HG03457 (cell line): ENCODE data around the gene MRPL52.
"Not testable (repeated sequence)": the region's sequence is repeated elsewhere in the genome, so short reads cannot be mapped to it uniquely, and the experiment has no call there.

Experiments
- ATAC-seq: cut with Tn5 transposase; IDR thresholded peaks from one replicate; pipeline ENCODE4 v1.9.1; 2021; ENCODE audit warnings: moderate number of reproducible peaks; ENCODE audit not compliant: unreplicated experiment

Gene MRPL52

DNA sequence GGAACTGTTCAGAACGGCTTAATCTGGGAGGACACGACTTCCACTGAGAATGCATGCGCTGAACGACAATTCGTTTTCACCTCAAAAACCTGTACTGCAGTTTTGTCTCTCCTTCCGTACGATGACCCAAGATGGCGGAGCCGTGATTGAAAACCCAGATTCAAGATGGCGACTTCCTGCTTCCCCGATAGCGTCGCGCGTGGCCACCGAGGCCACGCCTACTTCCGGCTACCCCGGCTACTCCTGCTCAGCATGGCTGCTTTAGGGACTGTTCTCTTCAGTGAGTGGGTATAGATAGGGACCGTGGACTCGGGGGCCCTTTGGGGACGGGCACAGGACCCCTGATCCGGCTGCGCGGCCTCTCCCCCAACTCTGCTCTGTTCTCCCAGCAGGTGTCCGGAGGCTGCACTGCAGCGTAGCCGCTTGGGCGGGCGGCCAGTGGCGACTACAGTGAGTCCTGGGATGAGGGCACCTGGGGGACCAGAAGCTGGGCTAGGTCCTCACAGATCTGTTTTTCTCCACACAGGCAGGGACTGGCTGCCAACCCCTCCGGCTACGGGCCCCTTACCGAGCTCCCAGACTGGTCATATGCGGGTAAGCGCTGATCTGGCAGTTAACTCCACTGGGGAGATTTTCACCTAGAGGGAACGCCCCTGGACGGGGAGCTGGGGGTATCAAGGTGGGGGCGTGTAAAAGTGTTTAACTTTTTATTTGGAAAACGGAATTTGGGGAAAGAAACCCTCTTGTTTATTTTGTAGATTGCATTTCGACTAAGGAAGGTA, at the start of gene MRPL52:
MRPL52 (plus strand) TSS at position 227 of the 782 bp plus-strand sequence; CDS start at position 253, 26 bp downstream.
- ATAC-seq = peak; percentile 82

DNA sequence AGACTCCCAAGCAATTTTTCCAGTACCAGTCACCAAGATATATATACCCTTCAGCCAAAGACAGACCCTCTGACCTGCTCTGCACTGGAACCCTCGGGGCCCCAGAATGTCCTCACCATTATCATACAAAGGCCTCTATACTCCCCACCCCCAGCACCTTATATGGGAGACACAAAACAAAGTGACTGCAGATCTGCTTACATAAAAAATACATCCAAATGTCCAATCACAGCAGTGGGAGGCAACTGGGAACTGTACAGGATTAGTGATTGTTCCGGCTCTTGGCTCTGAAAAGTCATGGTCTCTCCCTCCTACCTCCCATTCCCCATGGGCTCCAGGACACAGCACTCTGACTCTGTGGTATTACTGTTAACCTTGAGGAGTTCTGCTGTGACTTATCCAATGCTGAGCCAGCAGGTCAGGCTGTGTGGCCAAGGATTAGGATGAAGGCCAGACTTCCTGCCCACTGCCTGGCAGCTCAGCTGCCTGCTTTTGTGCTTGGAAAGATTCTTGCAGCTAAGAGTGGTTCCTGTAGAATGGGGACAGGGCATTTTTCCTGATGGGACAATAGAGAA, 49.5 kb upstream of the MRPL52 start:
- ATAC-seq = no peak

DNA sequence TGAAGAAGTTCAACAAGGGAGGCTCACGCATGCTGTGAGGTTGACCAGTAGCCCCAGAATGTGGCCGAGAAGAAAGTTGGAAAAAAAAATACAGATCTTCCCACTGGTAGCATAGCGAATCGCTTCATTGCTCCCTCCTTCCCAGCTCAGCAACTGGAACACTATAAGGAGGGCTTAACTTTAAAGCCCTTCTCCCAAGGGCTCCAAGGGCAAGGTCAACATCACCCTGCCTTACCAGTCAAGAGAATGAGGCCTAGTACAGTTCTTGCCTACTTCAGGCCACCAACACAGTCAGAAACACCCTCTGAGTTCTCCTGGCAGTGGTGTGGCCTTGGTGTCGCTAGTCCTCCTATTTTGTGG, 48.8 kb upstream of the MRPL52 start:
- no peak for ATAC-seq

DNA sequence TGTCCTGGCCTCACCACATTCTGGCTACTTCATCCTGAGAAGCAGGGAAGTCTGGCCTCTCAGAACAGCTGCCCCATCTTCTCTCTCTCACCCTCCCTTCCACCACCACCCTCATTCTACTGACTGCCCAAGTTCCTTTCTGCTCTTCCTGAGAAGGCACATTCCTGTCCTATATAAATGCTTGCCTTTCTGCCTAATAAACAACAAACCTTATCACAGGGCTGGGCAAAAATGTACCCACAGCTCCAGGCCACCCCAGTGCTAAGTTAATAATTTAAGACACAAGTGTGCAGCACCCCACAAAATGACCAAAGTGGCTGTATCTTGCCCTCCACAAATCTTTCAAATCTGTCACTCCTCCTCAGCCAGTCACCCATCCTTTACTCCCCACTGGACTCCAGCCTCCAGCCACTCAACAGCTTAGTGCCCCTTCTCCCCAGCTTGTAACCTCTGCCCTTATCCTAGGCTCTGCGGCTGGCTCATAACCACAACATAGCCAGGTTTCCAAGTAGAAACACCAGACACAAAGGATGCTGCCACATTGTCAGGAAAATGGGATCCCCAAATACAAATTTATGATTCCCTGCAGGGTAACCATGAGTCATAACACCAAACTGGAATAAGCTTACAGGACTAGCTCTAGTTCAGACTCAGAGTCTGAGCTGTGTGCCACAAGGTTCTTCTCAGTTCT, 48.2 kb upstream of the MRPL52 start:
- no peak for ATAC-seq

DNA sequence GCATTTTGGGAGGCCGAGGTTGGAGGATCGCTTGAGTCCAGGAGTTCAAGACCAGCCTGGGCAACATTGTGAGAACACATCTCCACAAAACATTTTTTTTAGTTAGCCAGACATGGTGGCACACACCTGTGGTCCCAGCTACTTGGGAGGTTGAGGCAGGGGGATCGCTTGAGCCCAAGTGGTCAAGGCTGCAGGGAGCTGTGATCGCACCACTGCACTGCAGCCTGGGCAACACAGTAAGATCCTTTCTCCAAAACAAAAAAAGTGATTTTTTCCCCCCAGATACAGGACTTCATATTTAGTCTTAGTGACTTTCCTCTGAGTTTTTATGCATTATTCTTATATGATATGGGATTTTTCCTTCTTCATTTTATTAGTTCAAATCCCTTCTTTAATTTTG, 43.0 kb upstream of the MRPL52 start:
- no peak for ATAC-seq

DNA sequence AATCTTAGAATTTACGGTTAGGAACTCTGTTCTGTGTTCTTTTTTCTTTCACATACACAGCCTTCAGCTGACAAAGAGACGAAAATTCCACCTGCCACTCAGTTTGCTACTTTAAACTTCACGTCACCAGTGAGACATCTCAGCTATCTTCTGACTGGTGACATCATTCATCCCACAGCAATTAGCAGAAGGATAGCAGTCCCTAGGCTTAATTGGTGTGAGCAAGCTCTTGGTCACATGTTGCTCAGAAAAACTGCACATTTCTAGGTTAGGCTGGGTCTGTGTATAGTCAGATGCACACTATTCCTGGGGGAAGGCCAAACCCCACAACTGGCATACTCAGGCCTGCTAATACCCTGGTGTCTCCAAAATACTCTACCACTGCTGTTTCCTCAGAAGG, 38.4 kb upstream of the MRPL52 start:
- ATAC-seq = no peak

DNA sequence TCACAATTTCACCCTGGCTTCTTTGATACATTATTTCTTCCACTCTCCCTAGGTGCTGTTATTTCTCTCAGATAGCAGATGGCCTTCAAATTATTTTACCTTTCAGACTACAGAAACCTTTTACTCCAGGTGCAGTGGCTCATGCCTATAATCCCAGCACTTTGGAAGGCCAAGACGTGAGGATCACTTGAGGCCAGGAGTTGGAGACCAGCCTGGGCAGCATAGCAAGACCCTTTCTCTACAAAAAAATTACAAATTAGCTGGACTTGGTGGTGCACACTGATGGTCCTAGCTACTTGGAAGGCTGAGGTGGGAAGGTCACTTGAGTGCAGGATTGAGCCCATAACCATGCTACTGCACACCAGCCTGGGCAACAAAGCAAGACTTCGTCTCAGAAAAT, 37.5 kb upstream of the MRPL52 start:
- ATAC-seq = no peak

DNA sequence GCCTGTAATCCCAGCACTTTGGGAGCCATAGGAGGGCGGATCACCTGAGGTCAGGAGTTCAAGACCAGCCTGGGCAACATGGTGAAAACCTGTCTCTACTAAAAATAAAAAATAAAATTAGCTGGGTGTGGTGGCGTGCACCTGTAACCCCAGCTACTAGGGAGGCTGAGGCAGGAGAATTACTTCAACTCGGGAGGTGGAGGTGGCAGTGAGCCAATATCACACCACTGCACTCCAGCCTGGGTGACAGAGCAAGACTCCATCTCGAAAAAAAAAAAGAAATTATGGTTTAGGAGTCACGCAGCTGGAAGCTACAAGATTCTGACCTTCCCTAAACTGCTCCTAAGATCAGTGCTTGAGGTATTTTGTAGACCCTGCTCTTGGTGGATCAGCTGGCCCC, 36.1 kb upstream of the MRPL52 start:
- not testable (repeated sequence) for ATAC-seq

DNA sequence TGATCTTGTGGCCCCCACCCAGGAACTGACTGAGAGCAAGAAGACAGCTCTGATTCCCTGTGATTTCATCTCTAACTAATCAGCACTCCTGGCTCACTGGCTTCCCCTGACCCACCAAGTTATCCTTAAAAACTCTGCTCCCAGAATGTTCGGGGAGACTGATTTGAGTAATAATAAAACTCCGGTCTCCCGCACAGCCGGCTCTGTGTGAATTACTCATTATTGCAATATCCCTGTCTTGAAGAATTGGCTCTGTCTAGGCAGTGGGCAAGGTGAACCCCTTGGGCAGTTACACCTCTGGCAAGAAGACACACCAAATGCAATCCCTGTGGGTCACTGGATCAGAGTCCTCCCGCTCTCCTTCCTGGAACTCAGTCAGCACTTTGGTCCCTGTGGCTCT, 35.7 kb upstream of the MRPL52 start:
- no peak for ATAC-seq

DNA sequence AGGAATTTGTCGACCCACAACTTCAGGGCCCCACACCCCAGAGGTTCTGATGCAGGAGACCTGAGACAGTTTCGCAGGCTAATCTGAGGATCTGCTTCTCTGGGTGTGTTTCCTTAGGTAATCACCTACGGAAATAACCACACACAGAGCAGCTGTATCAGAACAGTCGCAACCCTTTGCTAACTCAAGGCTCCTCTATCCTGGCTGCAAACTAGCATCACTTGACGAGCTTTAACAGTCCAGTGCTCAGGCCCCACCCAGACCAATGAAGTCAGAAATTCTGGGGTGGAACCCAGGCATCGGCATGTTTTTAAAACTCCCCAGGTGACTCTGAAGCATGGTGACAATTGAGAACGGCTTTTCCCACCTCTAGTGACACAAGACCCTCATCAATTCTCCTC, 35.1 kb upstream of the MRPL52 start:
- no peak for ATAC-seq

DNA sequence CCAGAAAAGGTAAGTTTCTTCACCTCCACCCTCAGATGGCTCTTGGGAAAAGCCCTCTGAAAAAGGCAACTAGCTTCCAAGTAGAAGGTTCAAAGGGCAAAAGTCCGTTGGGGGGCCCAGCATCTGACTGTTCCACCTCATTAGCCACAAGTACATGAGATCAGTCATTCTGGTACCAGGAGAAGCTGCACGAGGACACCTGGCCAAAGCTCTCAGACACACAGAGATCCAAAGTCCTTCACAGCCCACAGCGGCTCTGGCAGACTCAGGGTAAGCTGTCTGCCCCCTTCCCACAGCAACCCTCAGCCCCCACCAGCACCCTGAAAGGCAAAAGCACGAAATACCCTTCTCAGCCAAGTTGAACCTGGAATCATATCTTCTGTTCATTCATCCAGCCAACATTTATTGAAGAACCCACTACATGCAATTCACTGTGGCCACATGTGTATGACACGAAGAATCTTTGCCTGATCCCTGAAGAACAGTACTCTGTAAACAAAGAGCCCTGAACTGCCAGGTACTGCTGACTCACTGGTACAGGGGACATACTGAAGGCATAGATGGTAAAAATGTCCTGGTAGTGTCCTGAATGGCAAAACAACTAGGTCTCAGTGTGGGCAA, 33.5 kb upstream of the MRPL52 start:
- no peak for ATAC-seq

DNA sequence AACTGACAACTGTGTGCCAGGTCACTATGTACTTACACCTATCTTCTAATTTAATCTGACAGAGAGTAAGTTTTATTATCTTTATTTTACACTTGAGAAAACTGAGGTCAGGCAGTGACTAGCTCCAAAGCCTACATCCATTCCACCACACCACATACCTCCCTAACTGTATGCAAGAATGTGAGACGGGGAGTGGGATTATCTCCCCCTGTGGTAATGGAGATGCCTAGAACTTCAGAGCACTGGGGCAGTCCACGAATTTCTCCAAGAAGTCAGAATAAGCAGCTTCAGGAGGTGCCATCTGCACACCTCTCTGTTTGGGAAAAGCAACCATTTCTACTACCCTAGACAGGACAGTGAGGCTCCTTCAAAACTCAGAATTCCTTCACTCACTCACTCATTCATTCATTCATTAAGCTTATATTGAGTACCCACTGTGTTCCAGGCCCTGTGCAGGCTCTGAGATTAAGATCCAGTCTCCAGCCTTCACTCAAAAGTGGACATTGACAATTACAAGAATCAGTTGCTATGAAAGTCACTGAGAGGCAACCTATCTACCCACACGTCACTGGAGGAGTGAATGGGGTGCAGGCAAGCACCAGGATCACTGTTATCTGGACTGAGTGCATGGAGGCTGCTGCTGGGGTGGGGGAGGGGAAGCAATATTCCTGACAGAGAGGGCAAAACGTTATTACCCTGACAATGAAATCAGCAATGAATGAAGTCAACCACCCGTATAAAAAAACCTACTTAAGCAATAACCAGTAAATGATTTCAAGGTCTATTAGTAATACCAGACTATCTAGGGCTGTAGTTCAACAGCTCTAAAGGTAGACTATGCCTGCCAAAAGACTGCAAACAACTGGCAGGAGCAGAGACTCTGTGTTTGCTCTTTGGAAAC, 32.4 kb upstream of the MRPL52 start:
- ATAC-seq = no peak

DNA sequence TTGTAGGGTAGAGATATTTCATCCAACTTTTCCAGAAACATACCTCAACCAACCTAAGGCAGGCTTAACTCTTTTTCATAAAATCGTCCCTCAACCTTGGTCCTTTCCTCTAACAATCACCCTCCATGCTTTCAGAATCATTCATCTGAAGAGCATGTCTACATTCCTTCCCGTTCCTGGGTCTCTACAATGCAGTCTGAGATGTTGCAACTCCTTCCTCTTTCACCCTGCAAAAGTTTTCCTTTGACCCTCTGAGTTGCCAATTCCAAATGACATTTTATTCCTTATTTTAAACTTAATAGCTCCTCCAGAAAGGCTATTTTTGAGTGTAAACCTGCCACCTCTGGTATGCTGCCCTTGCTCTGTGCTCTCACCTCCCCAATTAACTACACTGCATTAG, 31.2 kb upstream of the MRPL52 start:
- ATAC-seq = no peak

DNA sequence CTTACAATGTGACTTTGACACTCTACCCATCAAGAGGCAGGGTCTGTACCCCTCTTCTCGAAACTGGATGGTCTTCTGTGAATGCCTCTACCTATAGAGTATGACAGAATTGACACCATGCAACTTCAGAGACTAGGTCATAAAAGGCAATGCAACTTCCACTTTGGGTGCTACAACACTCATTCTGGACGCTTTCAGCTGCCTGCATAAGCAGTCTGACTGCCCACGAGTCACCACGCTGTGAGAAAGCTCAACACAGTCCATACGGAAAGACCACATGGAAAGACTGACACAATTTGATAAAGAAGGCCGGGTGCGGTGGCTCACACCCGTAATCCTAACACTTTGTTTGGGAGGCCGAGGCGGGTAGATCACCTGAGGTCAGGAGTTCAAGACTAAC, 29.3 kb upstream of the MRPL52 start:
- ATAC-seq = no peak

DNA sequence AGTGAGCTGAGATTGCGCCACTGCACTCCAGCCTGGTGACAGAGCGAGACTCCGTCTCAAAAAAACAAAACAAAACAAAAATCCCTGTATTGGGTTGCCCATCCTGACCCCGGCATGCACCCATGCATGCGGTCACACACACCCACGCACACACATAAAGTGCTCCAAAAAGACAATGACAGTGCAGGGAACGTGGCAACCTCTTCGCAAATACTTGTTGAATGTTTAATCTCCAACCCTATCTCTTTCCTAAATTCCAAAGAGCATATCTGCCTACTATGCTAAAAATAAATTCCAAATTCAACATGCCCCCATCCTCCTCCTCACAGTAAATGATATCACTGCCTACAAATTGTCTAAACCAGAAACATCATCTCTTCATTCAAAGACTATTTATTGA, 28.0 kb upstream of the MRPL52 start:
- no peak for ATAC-seq

DNA sequence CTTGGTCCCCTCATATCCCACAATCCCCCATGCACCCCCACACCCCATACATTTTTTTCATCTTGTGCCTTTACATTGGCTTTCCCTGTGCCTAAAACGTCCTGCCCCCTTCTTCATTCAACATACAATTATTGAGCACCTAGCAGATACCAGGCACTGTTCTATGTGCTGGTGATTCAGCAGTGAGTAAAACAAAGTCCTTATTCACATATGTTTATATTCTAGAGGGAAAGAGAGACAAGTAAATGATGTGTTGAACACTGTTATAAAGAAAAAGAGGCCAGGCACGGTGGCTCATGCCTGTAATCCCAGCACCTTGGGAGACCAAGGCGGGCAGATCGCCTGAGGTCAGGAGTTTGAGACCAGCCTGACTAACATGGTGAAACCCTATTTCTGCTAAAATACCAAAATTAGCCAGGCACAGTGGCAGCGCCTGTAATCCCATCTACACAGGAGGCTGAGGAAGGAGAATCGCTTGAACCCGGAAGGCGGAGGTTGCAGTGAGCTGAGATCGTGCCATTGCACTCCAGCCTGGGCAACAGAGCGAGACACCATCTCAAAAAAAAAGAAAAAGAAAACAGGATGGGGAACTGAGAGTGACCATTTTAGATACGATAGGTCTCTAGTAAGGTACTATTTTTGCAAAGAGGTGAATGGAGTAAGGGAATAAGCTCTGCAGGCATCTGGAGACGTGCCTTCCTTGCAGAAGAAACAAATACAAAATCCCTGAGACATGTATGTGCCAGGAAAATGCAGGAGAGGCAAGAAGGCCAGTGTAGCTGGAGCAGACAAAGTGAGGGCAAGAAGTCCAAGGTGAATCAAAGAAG, 26.6 kb upstream of the MRPL52 start:
- no peak for ATAC-seq

DNA sequence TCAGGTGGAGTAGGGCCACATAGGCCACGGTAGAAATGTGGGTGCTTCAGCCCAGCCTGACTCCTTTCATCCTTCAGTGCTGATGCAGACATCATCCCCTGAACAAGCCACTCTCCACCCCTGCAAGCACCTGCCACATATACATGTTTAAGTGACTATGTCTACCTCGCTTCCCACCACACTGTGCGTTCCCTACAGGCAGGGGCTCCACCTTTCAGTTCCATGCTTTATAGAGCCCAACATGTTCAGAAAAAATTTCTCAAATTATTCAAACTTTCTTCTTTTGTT, 26.1 kb upstream of the MRPL52 start:
- no peak for ATAC-seq

DNA sequence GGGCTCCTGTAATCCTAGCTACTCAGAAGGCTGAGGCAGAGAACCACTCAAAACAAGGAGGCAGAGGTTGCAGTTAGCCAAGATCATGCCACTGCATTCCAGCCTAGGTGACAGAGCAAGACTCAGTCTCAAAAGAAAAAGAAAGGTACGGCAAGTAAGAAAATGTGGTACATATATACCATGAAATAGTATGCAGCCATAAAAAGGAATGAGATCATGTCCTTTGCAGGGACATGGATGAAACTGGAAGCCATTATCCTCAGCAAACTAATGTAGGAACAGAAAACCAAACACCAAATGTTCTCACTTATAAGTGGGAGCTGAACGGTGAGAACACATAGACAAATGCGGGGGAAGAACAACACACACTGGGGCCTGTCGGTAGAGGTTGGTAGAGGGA, 24.5 kb upstream of the MRPL52 start:
- ATAC-seq = not testable (repeated sequence)

DNA sequence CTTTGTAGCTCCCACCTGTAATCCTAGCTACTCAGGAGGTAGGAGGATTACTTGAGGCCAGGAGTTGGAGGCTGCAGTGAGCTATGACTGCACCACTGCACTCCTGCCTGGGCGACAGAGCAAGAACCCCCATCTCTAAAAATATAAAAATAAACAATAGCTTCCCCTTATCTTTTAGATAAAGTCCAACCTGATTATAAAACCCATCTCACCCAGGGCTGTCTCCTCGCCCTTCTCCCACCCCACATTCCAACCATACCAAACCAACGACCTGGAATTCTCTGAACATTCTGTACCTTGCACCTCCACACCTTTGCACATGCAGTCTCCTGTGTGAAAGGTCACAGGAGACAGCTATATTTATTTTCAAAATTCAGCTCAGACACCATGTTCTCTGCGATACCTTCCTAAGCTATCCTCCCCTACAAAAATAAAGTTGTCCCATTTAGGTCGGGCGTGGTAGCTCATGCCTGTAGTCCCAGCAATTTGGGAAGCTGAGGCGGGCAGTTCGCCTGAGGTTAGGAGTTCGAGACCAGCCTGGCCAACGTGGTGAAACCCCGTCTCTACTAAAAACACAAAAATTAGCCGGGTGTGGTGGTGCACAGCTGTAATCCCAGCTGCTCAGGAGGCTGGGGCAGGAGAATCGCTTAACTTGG, 22.1 kb upstream of the MRPL52 start:
- no peak for ATAC-seq
